ENCODE measurements around the gene NR0B2. TPM values are rescaled to one million over a fixed set of nuclear protein-coding genes. Genes with fewer than 3 reads are reported as not detected.
A peak's percentile ranks its signal among the peaks of the same experiment; 100 is the strongest.
"Not testable (repeated sequence)": the region's sequence is repeated elsewhere in the genome, so short reads cannot be mapped to it uniquely, and the experiment has no call there.

Gene NR0B2
- total RNA-seq, 1 donor from 2014 or later: not detected

DNA sequence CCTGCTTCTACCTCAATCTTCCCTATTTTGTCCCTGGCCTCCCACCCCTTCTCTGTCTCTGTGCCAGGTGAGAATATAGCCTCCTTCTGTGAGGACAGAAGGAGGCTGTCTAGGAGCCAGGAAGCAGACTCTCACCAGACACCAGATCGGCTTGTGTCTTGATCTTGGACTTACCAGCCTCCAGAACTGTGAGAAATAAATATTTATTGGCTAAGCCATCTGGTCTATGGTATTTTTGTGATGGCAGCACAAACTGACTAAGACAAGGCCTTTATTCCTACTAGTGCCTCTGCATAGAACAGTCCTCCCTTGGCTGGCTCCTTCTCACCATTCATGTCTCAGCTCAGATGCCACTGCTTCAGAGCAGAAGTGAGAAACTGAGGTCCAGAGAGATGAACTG is 25.5 kb downstream of the NR0B2 start:
- DNase-seq: no peak
- peak overlapping the region; percentile 93 for H3K4me3 Mint-ChIP-seq
- intact Hi-C loops (cut with micrococcal nuclease): no loop called here
- H3K9me3 Mint-ChIP-seq: no peaks in the 10 kb centered on the region
- peaks cover 76% of the 10 kb centered on the region for H3K36me3 Mint-ChIP-seq (ENCODE audit: low read depth)
- CTCF ChIA-PET: interaction anchor here (1.3 to 2.0 kb wide), 3 partner anchors 29 to 286 kb away, joined by 3 to 5 read pairs (median 4); no protein-coding TSS in a partner anchor
- no peaks in the 10 kb centered on the region for H3K27me3 Mint-ChIP-seq
- ATAC-seq (ENCODE audit: low read depth): no peak
- H3K27ac Mint-ChIP-seq: peak overlapping the region; percentile 89
- POLR2A ChIA-PET: interaction anchor here (3.2 to 5.1 kb wide), 2 partner anchors 12 to 23 kb away, joined by 64 read pairs; partner anchors contain the start of gene GPATCH3
- TF ChIP-seq, protein P1, sequence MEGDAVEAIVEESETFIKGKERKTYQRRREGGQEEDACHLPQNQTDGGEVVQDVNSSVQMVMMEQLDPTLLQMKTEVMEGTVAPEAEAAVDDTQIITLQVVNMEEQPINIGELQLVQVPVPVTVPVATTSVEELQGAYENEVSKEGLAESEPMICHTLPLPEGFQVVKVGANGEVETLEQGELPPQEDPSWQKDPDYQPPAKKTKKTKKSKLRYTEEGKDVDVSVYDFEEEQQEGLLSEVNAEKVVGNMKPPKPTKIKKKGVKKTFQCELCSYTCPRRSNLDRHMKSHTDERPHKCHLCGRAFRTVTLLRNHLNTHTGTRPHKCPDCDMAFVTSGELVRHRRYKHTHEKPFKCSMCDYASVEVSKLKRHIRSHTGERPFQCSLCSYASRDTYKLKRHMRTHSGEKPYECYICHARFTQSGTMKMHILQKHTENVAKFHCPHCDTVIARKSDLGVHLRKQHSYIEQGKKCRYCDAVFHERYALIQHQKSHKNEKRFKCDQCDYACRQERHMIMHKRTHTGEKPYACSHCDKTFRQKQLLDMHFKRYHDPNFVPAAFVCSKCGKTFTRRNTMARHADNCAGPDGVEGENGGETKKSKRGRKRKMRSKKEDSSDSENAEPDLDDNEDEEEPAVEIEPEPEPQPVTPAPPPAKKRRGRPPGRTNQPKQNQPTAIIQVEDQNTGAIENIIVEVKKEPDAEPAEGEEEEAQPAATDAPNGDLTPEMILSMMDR (IDR thresholded peaks at IDR 0.05): no peak
- H3K4me1 Mint-ChIP-seq: peaks cover 32% of the 10 kb centered on the region

DNA sequence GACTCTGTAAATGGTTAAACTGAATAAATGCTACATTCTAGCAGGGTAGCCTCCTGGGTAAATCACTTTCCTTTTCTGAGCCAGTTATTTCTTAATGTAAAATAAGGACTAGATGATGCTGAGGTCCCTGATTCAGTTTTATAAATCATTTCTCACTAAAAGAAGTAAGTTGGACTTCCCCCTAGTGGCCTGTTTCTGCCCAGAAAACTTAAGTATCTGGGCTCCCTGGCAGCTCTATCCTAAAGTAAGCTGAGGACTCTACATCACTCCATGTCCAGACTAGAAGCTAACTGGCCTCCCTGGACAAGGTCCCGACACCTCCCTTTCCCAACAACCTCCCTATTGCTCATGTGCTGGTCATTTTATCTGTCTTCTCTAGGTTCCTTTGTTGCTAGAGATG is 26.6 kb downstream of the NR0B2 start:
- POLR2A ChIA-PET: interaction anchor here (0.7 to 5.1 kb wide), 5 partner anchors 12 to 785 kb away, joined by 3 to 64 read pairs (median 9); partner anchors contain the start of gene IFI6
- Mint-ChIP-seq H3K27me3 (no peaks in the 10 kb centered on the region), H3K27ac (peak overlapping the region; percentile 56), H3K4me1 (peaks cover 32% of the 10 kb centered on the region), H3K9me3 (no peaks in the 10 kb centered on the region), H3K36me3 (ENCODE audit: low read depth) (peaks cover 76% of the 10 kb centered on the region), H3K4me3 (peak overlapping the region; percentile 55)
- ATAC-seq (ENCODE audit: low read depth): no peak
- CTCF ChIA-PET: interaction anchor here (0.9 to 1.4 kb wide), 7 partner anchors 8 to 285 kb away, joined by 3 to 6 read pairs (median 4); no protein-coding TSS in a partner anchor
- DNase-seq: no peak
- TF ChIP-seq, protein P1 (IDR thresholded peaks at IDR 0.05): no peak
- intact Hi-C loops (cut with micrococcal nuclease): no loop called here

DNA sequence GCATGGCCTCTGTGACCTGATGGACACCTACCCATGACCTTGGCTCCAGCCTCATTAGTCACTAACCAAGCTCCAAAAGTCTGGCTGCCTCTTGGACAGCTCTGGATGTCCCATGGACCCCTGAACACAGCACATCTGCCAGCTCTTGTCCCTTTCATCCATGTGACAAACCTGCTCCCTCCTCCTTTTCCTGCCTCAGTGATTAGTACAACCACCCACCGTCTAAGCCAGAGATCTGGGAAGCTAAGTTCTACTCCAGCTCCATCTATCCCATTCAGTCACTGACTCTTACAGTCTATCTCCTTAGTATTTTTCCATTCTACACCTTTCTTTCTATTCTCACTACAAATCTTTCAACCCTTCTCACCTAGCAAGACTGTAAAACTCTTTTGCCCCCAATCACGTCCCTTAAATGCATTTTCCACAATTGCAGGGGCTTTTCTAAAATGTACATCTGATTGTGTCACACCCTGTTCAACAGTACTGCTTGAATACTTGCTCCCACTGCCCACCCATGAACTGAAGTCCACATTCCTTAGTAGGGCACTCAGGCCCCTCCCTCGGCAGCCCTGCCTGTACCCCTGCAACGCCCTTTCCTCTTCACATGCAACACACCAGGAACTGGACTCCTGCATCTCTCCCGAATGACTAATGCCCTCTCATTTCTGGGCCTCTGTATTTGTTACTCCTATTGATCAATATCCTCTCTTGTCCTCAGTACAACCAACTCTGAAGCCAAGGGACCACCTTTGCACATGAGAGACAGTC is 30.9 kb downstream of the NR0B2 start:
- Mint-ChIP-seq H3K4me1 (peaks cover 6% of the 10 kb centered on the region), H3K27ac (no peak overlapping the region), H3K4me3 (no peak overlapping the region), H3K27me3 (no peaks in the 10 kb centered on the region), H3K9me3 (no peaks in the 10 kb centered on the region), H3K36me3 (ENCODE audit: low read depth) (peaks cover 80% of the 10 kb centered on the region)
- ChIA-PET POLR2A (interaction anchor here (0.7 to 2.2 kb wide), 2 partner anchors 17 to 304 kb away, joined by 4 to 16 read pairs; no protein-coding TSS in a partner anchor), CTCF (interaction anchor here (0.6 to 7.0 kb wide), 2 partner anchors 72 to 1226 kb away, joined by 3 to 40 read pairs; no protein-coding TSS in a partner anchor)
- intact Hi-C loops (cut with micrococcal nuclease): no loop called here
- TF ChIP-seq, protein P1 (IDR thresholded peaks at IDR 0.05): no peak
- no peak for ATAC-seq (ENCODE audit: low read depth)
- DNase-seq: no peak

DNA sequence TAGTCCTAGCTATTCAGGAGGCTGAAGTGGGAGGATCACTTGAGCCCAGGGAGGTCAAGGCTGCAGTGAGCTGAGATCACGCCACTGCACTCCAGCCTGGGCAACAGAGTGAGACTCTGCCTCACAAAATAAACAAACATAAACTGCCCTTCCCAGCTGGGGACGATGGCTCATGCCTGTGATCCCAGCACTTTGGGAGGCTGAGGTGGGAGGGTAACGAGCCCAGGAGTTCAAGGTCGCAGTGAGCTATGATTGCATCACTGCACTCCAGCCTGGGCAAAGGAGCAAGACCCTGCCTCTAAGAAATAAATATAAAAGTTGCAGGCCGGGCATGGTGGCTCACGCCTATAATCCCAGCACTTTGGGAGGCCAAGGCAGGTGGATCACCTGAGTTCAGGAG is 32.2 kb downstream of the NR0B2 start:
- H3K27ac Mint-ChIP-seq; DNase-seq; intact Hi-C loops (cut with micrococcal nuclease); ATAC-seq (ENCODE audit: low read depth); H3K9me3 Mint-ChIP-seq; H3K4me1 Mint-ChIP-seq; H3K4me3 Mint-ChIP-seq; H3K27me3 Mint-ChIP-seq: not testable (repeated sequence)
- CTCF ChIA-PET: interaction anchor here (0.6 to 7.0 kb wide), 6 partner anchors 9 to 1152 kb away, joined by 3 to 40 read pairs (median 5); partner anchors contain the start of gene GPN2
- H3K36me3 Mint-ChIP-seq (ENCODE audit: low read depth): peaks cover 80% of the 10 kb centered on the region
- POLR2A ChIA-PET: interaction anchor here (1.1 to 2.2 kb wide), 3 partner anchors 9 to 19 kb away, joined by 3 to 16 read pairs (median 4); partner anchors contain the start of genes GPATCH3 and GPN2

DNA sequence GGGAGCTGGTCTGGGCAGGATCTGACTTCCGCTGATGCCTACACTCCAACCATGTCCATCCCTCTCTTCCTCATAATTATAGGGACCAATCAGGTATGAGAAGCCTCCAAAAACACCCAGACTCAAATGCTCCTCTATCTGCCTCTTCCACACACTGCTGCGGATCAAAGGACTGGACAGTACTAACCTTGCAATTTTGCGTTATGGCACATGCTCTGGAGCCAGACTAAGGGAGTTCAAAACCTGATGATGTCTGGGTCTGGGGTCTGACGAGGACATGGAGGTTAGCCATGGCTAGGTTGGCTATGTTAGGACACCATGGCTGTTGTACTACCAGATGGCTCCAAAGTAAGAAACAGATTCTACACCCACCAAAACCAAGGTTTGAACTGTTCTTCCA is 34.0 kb downstream of the NR0B2 start:
- peaks cover 75% of the 10 kb centered on the region for H3K36me3 Mint-ChIP-seq (ENCODE audit: low read depth)
- TF ChIP-seq, protein P1 (IDR thresholded peaks at IDR 0.05): no peak
- no peak for DNase-seq
- ATAC-seq (ENCODE audit: low read depth): no peak
- intact Hi-C loops (cut with micrococcal nuclease): no loop called here
- no peaks in the 10 kb centered on the region for H3K9me3 Mint-ChIP-seq
- no peak overlapping the region for H3K27ac Mint-ChIP-seq
- no peak overlapping the region for H3K4me3 Mint-ChIP-seq
- no peaks in the 10 kb centered on the region for H3K27me3 Mint-ChIP-seq
- CTCF ChIA-PET: interaction anchor here (3.4 to 7.0 kb wide), 2 partner anchors 25 to 69 kb away, joined by 18 to 40 read pairs; no protein-coding TSS in a partner anchor
- POLR2A ChIA-PET: no interaction called here
- no peaks in the 10 kb centered on the region for H3K4me1 Mint-ChIP-seq

Data from activated B cell treated with CpG ODN at 0.5 μM for 24 hours (primary cell).